Choroid plexus epithelial cell (primary cell): Measurements from ENCODE around the gene ZBTB32.

Experiments used
- DNase-seq: peaks from one replicate; pipeline ENCODE4 v3.0.0-alpha.2; 2010; ENCODE audit warnings: low read depth
- H3K4me3 ChIP-seq: 2 replicates; pipeline ENCODE4 v1.5.1; 2011; ENCODE audit warnings: low read depth, mild to moderate bottlenecking, control low read depth, low read length, moderate library complexity
- TF ChIP-seq, protein P1 (sequence below): conservative IDR thresholded peaks from 2 replicates; pipeline ENCODE4 v1.5.1; 2011; ENCODE audit warnings: low read depth, mild to moderate bottlenecking, control low read depth, inconsistent platforms, low read length, moderate library complexity

The ZBTB32 gene

DNA sequence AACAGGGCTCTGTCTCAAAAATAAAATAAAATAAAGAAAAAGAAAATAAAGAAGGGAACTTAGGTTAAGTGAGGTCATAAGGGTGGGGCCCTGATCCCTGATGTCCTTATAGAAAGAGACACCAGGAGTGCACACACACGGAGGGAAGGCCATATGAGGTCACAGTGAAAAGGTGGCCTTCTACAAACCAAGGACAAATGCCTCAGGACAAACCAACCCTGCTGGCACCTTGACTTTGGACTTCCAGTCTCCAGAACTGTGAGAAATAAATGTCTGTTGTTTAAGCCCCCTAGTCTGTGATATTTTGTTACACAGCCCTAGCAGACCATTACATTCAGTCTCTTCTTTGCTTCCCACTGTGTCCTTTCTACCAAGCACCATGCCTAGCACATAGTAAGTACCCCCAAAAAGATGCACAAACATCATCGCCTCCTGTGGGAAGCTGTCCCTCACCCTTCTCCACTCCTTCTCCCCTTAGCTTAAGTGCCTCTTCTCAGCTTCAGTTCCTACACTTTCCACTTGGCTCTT, 8.4 kb upstream of the ZBTB32 start:
- no peak overlapping the region for H3K4me3 ChIP-seq
- TF ChIP-seq, protein P1, sequence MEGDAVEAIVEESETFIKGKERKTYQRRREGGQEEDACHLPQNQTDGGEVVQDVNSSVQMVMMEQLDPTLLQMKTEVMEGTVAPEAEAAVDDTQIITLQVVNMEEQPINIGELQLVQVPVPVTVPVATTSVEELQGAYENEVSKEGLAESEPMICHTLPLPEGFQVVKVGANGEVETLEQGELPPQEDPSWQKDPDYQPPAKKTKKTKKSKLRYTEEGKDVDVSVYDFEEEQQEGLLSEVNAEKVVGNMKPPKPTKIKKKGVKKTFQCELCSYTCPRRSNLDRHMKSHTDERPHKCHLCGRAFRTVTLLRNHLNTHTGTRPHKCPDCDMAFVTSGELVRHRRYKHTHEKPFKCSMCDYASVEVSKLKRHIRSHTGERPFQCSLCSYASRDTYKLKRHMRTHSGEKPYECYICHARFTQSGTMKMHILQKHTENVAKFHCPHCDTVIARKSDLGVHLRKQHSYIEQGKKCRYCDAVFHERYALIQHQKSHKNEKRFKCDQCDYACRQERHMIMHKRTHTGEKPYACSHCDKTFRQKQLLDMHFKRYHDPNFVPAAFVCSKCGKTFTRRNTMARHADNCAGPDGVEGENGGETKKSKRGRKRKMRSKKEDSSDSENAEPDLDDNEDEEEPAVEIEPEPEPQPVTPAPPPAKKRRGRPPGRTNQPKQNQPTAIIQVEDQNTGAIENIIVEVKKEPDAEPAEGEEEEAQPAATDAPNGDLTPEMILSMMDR = no peak
- no peak for DNase-seq

DNA sequence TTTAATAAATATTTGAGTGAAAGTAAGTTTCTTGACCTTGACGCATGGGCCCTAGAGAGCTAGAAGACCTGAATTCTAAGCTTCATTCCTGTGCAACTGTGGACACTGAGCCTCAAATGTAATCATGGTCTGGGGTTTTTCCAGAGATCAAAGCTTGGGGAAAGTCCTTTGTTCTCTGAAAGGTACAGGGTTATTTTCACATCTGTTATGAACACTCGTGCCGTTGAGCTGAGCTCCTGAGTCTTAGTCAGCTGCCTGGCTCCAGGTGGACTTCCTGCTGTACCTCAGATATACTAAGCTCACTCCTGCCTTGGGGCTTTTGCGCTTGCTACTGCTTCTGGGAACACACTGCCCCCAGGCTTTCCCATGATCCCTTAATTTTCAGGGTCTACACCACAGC, 7.5 kb upstream of the ZBTB32 start:
- H3K4me3 ChIP-seq = no peak overlapping the region
- DNase-seq = no peak
- TF ChIP-seq, protein P1 = no peak

DNA sequence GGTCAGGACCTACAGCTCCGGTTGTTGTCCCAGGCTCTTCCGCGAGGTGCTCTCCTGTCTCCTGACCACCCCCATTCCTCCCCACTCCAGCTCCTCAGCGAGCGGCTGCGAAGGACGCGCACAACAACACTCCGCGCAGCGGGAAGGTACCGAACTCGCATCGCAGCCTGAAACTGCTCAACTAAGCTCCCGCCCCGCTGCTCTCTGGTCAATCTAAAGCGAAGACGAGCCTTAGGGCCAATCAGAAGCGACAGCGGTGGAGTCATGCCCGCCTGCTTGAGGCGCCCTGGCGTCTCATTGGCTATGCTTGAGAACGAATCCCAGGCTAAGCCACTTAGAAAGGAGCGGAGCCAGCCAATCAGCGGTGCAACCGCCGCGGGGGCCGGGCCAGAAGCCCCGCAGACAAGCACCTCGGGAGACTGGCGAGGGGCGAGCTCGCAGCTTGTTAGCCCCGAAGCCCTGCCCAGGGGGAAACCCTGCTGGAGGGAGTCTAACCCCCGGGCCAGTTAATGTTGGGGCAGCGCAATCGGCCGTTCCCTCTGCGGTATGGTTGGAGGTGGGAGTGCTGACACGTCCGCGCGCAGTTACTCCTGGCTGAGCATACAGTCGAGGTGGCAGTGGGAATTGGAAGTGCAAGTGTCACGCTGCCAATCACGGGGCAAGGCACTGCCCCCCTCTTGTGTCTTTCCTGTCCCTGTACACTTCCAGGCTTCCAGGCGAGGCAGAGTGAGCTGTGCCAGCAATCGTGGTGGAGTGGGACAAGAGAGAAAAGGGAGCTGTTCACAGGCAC, 1.9 kb upstream of the ZBTB32 start:
- DNase-seq = peak; percentile 99
- TF ChIP-seq, protein P1 = no peak
- peak overlapping the region; percentile 62 for H3K4me3 ChIP-seq

DNA sequence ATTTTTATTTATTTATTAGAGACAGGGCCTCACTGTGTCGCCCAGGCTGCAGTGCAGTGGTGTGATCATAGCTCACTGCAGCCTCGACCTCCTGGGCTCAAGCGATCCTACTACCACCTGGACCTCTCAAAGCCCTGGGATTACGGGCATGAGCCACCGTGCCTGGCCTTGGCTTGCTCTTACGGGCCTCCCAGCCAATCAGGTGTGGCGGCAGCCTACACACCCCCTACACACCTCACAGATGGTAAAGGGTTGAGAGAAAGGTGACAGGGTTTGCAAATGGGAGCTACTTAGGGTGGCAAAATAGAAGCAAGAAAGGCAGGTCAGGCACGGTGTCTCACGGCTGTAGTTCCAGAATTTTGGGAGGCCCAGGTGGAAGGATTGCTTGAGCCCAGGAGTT, 1.0 kb upstream of the ZBTB32 start:
- no peak overlapping the region for H3K4me3 ChIP-seq
- DNase-seq = no peak
- TF ChIP-seq, protein P1 = no peak

GRCh38 chr19:35708391-35708790, 4.0 kb downstream of the ZBTB32 start:
- no peak overlapping the region for H3K4me3 ChIP-seq
- TF ChIP-seq, protein P1 = no peak
- no peak for DNase-seq

GRCh38 chr19:35710784-35711723, 6.7 kb downstream of the ZBTB32 start:
- H3K4me3 ChIP-seq = no peak overlapping the region
- TF ChIP-seq, protein P1 = no peak
- DNase-seq = no peak
